Measurements from ENCODE around the gene GOLGA8M.
"Not testable (repeated sequence)": the region's sequence is repeated elsewhere in the genome, so short reads cannot be mapped to it uniquely, and the experiment has no call there.

GOLGA8M gene

DNA sequence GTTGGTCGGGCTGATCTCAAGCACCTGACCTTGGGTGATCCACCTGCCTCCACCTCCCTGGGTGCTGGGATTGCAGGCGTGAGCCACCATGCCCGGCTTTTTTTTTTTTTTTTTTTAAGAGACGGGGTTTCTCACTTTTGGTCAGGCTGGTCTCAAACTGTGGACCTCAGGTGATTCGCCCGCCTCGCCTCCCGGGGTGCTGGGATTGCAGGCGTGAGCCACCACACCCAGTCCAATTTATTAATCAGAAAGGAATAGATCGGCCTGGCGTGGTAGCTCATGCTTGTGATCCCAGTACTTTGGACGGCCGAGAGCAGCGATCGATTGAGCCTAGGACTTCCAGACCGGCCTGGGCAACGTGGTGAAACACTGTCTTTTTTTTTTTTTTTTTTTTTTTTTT, 13.9 kb upstream of the GOLGA8M start:
- Histone ChIP-seq H4K20me1 (ENCODE audit: control insufficient read depth, insufficient read depth, low read depth, low read length) (no peaks in the 10 kb centered on the region), H3K4me1 (ENCODE audit: control insufficient read depth, low read length) (peaks cover 4% of the 10 kb centered on the region), H3K36me3 (ENCODE audit: control insufficient read depth, low read length) (no peaks in the 10 kb centered on the region), H3K27me3 (ENCODE audit: control insufficient read depth, low read length) (no peaks in the 10 kb centered on the region), H3F3A (ENCODE audit: control insufficient read depth, insufficient read depth) (no peaks in the 10 kb centered on the region), H3K79me2 (ENCODE audit: control insufficient read depth, low read length) (no peaks in the 10 kb centered on the region), H3K27ac (ENCODE audit: low read depth, low read length) (no peak overlapping the region), H3K9me3 (ENCODE audit: control insufficient read depth, insufficient read depth, low read length) (no peaks in the 10 kb centered on the region), H3K4me3 (ENCODE audit: low read length) (no peak overlapping the region), H3K4me2 (ENCODE audit: low read length) (no peak overlapping the region), H3K9me2 (replicated peaks; ENCODE audit: control insufficient read depth, low read length) (no peaks in the 10 kb centered on the region)
- no peak for TF ChIP-seq EZH2phosphoT487 (IDR thresholded peaks at IDR 0.05; ENCODE audit: borderline replicate concordance, low read length)
- TF ChIP-seq, protein P1, sequence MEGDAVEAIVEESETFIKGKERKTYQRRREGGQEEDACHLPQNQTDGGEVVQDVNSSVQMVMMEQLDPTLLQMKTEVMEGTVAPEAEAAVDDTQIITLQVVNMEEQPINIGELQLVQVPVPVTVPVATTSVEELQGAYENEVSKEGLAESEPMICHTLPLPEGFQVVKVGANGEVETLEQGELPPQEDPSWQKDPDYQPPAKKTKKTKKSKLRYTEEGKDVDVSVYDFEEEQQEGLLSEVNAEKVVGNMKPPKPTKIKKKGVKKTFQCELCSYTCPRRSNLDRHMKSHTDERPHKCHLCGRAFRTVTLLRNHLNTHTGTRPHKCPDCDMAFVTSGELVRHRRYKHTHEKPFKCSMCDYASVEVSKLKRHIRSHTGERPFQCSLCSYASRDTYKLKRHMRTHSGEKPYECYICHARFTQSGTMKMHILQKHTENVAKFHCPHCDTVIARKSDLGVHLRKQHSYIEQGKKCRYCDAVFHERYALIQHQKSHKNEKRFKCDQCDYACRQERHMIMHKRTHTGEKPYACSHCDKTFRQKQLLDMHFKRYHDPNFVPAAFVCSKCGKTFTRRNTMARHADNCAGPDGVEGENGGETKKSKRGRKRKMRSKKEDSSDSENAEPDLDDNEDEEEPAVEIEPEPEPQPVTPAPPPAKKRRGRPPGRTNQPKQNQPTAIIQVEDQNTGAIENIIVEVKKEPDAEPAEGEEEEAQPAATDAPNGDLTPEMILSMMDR (IDR thresholded peaks at IDR 0.05; ENCODE audit: low read depth, low read length, poor library complexity, severe bottlenecking): no peak

DNA sequence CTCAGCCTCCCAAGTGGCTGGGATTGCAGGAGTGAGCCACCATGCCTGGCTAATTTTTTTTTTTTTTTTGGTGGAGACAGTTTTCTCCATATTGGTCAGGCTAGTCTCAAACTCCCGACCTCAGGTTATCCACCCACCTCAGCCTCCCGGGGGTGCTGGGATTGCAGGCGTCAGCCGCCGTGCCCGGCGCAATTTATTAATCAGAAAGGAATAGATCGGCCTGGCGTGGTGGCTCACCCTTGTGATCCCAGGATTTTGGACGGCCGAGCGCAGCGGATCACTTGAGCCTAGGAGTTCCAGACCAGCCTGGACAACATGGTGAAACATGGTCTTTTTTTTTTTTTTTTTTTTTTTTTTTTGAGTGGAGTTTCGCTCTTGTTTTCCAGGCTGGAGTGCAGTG, 13.3 kb upstream of the GOLGA8M start:
- no peak overlapping the region for H3K4me2 ChIP-seq (ENCODE audit: low read length)
- H3K9me3 ChIP-seq (ENCODE audit: control insufficient read depth, insufficient read depth, low read length): no peaks in the 10 kb centered on the region
- no peaks in the 10 kb centered on the region for H3F3A ChIP-seq (ENCODE audit: control insufficient read depth, insufficient read depth)
- no peaks in the 10 kb centered on the region for H3K79me2 ChIP-seq (ENCODE audit: control insufficient read depth, low read length)
- no peaks in the 10 kb centered on the region for H3K9me2 ChIP-seq (replicated peaks; ENCODE audit: control insufficient read depth, low read length)
- TF ChIP-seq EZH2phosphoT487 (IDR thresholded peaks at IDR 0.05; ENCODE audit: borderline replicate concordance, low read length): no peak
- TF ChIP-seq, protein P1 (IDR thresholded peaks at IDR 0.05; ENCODE audit: low read depth, low read length, poor library complexity, severe bottlenecking): no peak
- no peaks in the 10 kb centered on the region for H3K27me3 ChIP-seq (ENCODE audit: control insufficient read depth, low read length)
- no peak overlapping the region for H3K4me3 ChIP-seq (ENCODE audit: low read length)
- peaks cover 4% of the 10 kb centered on the region for H3K4me1 ChIP-seq (ENCODE audit: control insufficient read depth, low read length)
- H4K20me1 ChIP-seq (ENCODE audit: control insufficient read depth, insufficient read depth, low read depth, low read length): no peaks in the 10 kb centered on the region
- no peak overlapping the region for H3K27ac ChIP-seq (ENCODE audit: low read depth, low read length)
- H3K36me3 ChIP-seq (ENCODE audit: control insufficient read depth, low read length): no peaks in the 10 kb centered on the region

DNA sequence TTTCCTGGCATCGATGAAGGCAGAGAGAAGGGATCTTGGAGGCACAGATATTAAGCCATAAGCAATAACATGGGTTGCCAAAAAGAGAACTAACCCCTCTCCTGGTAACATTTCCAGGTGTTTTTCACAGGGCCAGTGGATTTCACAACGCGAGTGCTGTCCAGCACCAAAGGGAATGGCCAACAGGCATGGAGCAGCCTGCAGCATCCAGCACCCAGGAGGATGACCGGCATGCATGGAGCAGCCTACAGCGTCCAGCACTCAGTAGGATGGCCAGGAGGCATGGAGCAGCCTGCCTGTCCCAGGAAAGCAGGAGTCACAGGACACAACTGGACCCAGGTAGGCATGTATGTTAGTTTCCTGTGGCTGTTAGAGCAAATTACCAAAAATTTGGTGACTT, 11.8 kb upstream of the GOLGA8M start:
- not testable (repeated sequence) for H3K27me3 ChIP-seq (ENCODE audit: control insufficient read depth, low read length); H3K9me3 ChIP-seq (ENCODE audit: control insufficient read depth, insufficient read depth, low read length); H3F3A ChIP-seq (ENCODE audit: control insufficient read depth, insufficient read depth); H3K36me3 ChIP-seq (ENCODE audit: control insufficient read depth, low read length); H3K27ac ChIP-seq (ENCODE audit: low read depth, low read length); H3K4me1 ChIP-seq (ENCODE audit: control insufficient read depth, low read length); H3K4me2 ChIP-seq (ENCODE audit: low read length); H3K9me2 ChIP-seq (replicated peaks; ENCODE audit: control insufficient read depth, low read length); H3K4me3 ChIP-seq (ENCODE audit: low read length); H3K79me2 ChIP-seq (ENCODE audit: control insufficient read depth, low read length); H4K20me1 ChIP-seq (ENCODE audit: control insufficient read depth, insufficient read depth, low read depth, low read length)

DNA sequence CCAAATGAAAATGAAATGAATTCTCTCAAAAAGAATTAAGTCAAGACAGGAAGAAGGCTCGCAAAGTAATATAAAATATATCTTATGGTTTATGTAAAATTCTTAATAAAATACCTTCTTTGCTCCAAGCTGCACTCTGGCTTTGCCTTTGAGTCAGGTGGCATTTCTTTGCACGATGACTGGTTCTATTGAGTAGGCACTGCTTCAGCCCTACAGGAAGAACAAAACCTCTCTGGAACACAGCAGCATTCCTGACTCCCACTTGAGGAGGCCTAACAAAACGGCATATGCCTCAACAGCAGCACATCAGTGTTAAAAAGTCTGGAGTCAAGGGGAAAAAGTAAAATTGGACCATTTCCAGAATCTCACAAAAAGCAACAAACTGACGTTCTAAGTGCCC, 7.4 kb upstream of the GOLGA8M start:
- not testable (repeated sequence) for H3K27me3 ChIP-seq (ENCODE audit: control insufficient read depth, low read length); H3K4me2 ChIP-seq (ENCODE audit: low read length); H3K4me1 ChIP-seq (ENCODE audit: control insufficient read depth, low read length); H3K27ac ChIP-seq (ENCODE audit: low read depth, low read length); H3K79me2 ChIP-seq (ENCODE audit: control insufficient read depth, low read length); H3K9me3 ChIP-seq (ENCODE audit: control insufficient read depth, insufficient read depth, low read length); H3K9me2 ChIP-seq (replicated peaks; ENCODE audit: control insufficient read depth, low read length); H3F3A ChIP-seq (ENCODE audit: control insufficient read depth, insufficient read depth); H3K4me3 ChIP-seq (ENCODE audit: low read length); H4K20me1 ChIP-seq (ENCODE audit: control insufficient read depth, insufficient read depth, low read depth, low read length); H3K36me3 ChIP-seq (ENCODE audit: control insufficient read depth, low read length)

DNA sequence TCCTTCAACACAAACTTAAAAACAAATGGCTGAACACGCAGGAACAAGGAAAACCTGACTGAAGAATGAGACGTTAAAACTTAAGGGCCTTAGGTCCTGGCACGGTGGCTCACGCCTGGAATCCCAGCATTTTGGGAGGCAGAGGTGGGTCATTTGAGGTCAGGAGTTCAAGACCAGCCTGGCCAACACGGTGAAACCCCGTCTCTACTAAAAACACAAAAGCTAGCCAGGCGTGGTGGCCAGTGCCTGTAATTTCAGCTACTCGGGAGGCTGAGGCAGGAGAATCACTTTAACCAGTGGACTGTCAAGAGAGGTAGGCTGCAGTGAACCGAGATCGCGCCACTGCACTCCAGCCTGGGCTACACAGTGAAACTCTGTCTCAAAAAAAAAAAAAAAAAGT, 6.4 kb upstream of the GOLGA8M start:
- not testable (repeated sequence) for H3F3A ChIP-seq (ENCODE audit: control insufficient read depth, insufficient read depth); H3K27me3 ChIP-seq (ENCODE audit: control insufficient read depth, low read length); H4K20me1 ChIP-seq (ENCODE audit: control insufficient read depth, insufficient read depth, low read depth, low read length); H3K36me3 ChIP-seq (ENCODE audit: control insufficient read depth, low read length); H3K4me2 ChIP-seq (ENCODE audit: low read length); H3K27ac ChIP-seq (ENCODE audit: low read depth, low read length); H3K9me2 ChIP-seq (replicated peaks; ENCODE audit: control insufficient read depth, low read length); H3K4me1 ChIP-seq (ENCODE audit: control insufficient read depth, low read length); H3K9me3 ChIP-seq (ENCODE audit: control insufficient read depth, insufficient read depth, low read length); H3K79me2 ChIP-seq (ENCODE audit: control insufficient read depth, low read length); H3K4me3 ChIP-seq (ENCODE audit: low read length)

DNA sequence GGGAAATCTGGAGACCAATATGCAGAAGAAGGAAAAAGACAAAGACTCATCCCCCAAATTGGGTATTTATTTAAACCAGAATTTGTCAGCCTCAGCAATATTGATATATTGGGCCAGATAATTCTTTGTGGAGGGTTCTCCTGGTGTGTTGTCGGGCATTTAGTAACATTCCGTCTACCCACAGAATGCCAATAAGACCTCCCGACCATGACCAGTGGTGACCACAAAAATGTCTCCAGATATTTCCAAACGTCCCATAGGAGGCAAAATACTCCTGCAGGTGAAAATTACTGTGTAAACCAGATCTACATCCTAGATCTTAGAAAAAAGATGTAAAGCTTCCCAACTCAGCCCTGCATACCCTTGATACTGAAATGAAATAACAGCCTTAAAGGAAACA, 2.0 kb upstream of the GOLGA8M start:
- H4K20me1 ChIP-seq (ENCODE audit: control insufficient read depth, insufficient read depth, low read depth, low read length); H3K4me3 ChIP-seq (ENCODE audit: low read length); H3F3A ChIP-seq (ENCODE audit: control insufficient read depth, insufficient read depth); H3K4me2 ChIP-seq (ENCODE audit: low read length); H3K9me3 ChIP-seq (ENCODE audit: control insufficient read depth, insufficient read depth, low read length); H3K79me2 ChIP-seq (ENCODE audit: control insufficient read depth, low read length); H3K4me1 ChIP-seq (ENCODE audit: control insufficient read depth, low read length); H3K27ac ChIP-seq (ENCODE audit: low read depth, low read length); H3K36me3 ChIP-seq (ENCODE audit: control insufficient read depth, low read length); H3K9me2 ChIP-seq (replicated peaks; ENCODE audit: control insufficient read depth, low read length); H3K27me3 ChIP-seq (ENCODE audit: control insufficient read depth, low read length): not testable (repeated sequence)

DNA sequence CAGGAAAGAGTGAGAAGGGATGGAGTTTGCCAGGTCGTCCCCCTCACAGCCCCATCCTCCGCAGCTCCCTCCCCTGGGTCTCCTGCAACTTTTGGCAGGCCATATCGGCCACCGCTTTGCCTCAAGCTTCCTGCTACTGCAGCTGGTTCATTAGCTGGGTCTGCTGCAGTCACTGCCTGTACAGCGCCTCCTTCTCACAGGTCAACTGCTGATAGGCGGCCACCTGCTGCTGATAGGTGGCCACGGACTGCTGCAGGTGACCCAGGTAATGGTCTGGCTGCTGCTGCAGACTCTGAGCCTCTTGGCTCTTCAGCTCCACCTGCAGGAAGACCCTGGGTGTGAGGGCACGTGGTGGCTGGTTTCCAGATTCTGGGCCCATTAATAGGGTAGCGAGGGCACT, 8.3 kb downstream of the GOLGA8M start:
- H3K79me2 ChIP-seq (ENCODE audit: control insufficient read depth, low read length); H3K4me3 ChIP-seq (ENCODE audit: low read length); H3K27me3 ChIP-seq (ENCODE audit: control insufficient read depth, low read length); H3K4me2 ChIP-seq (ENCODE audit: low read length); H3K9me2 ChIP-seq (replicated peaks; ENCODE audit: control insufficient read depth, low read length); H3K36me3 ChIP-seq (ENCODE audit: control insufficient read depth, low read length); H4K20me1 ChIP-seq (ENCODE audit: control insufficient read depth, insufficient read depth, low read depth, low read length); H3F3A ChIP-seq (ENCODE audit: control insufficient read depth, insufficient read depth); H3K27ac ChIP-seq (ENCODE audit: low read depth, low read length); H3K9me3 ChIP-seq (ENCODE audit: control insufficient read depth, insufficient read depth, low read length); H3K4me1 ChIP-seq (ENCODE audit: control insufficient read depth, low read length): not testable (repeated sequence)
